Breast epithelium (tissue), 3 donors: ENCODE data around the gene NBAS.

Experiments used
- CTCF ChIP-seq, 3 donors: fragments of 450-650 bp; IDR thresholded peaks; one replicate each; pipeline ENCODE4 v1.5.1; 2016 to 2017; ENCODE audit warnings: antibody characterized with exemption in 3 of 3, mild to moderate bottlenecking in 3 of 3, moderate library complexity in 3 of 3
- POLR2A ChIP-seq: fragments of 450-650 bp; IDR thresholded peaks from one replicate; pipeline ENCODE4 v1.6.1; 2016; ENCODE audit warnings: antibody characterized with exemption, mild to moderate bottlenecking, moderate library complexity

- TF ChIP-seq POLR2A (no peak), CTCF (IDR thresholded peaks at IDR 0.05) (no peak)
Measured at GRCh38 chr2:15527074-15527739, 33.9 kb downstream of the NBAS start.
